SK-N-SH treated with all-trans-retinoic acid at 6 μM for 48 hours (cell line): ENCODE data around the gene MEIS3.
A peak's percentile ranks its signal among the peaks of the same experiment; 100 is the strongest.

Source experiments
- ATAC-seq: fragments of 200-7000 bp; cut with Tn5 transposase; 3 replicates; pipeline ENCODE4 v1.9.1; 2020; ENCODE audit warnings: mild to moderate bottlenecking, moderate library complexity
- ARNTL ChIP-seq: fragments of 450-650 bp; formaldehyde crosslinking; IDR thresholded peaks from 2 replicates; pipeline ENCODE4 v1.5.0; 2020; ENCODE audit warnings: low read depth, mild to moderate bottlenecking, moderate library complexity, borderline replicate concordance
- BACH2 ChIP-seq: fragments of 250-450 bp; sonication (Bioruptor Pico); IDR thresholded peaks from 2 replicates; pipeline ENCODE4 v1.9.0; 2021; ENCODE audit warnings: mild to moderate bottlenecking, borderline replicate concordance
- ESRRG ChIP-seq: fragments of 250-450 bp; sonication (Bioruptor Pico); IDR thresholded peaks from 2 replicates; pipeline ENCODE4 v1.6.1; 2021; ENCODE audit warnings: mild to moderate bottlenecking
- GLIS3 ChIP-seq: fragments of 250-450 bp; sonication (Bioruptor Pico); IDR thresholded peaks from 2 replicates; pipeline ENCODE4 v1.5.0; 2020; ENCODE audit warnings: mild to moderate bottlenecking, moderate library complexity
- ISL1 ChIP-seq: fragments of 250-450 bp; sonication (Bioruptor Pico); IDR thresholded peaks from 2 replicates; pipeline ENCODE4 v2.1.2; 2022; ENCODE audit warnings: mild to moderate bottlenecking, moderate library complexity
- OSR1 ChIP-seq: fragments of 250-450 bp; sonication (Bioruptor Pico); IDR thresholded peaks from 2 replicates; pipeline ENCODE4 v1.8.0; 2022; ENCODE audit warnings: moderate library complexity, mild to moderate bottlenecking, inconsistent platforms
- PPARA ChIP-seq: fragments of 250-450 bp; sonication (Bioruptor Pico); IDR thresholded peaks from 2 replicates; pipeline ENCODE4 v1.5.0; 2020; ENCODE audit warnings: mild to moderate bottlenecking, borderline replicate concordance
- RARB ChIP-seq: fragments of 250-450 bp; sonication (Bioruptor Pico); IDR thresholded peaks from 2 replicates; pipeline ENCODE4 v1.8.0; 2021; ENCODE audit warnings: mild to moderate bottlenecking, moderate library complexity
- ZC3H10 ChIP-seq: fragments of 250-450 bp; sonication (Bioruptor Pico); IDR thresholded peaks from 2 replicates; pipeline ENCODE4 v1.5.1; 2021; ENCODE audit warnings: mild to moderate bottlenecking, moderate library complexity
- ZFP3 ChIP-seq: fragments of 250-450 bp; sonication (Bioruptor Pico); IDR thresholded peaks from 2 replicates; pipeline ENCODE4 v1.5.0; 2020; ENCODE audit warnings: mild to moderate bottlenecking, moderate library complexity
- ZNF565 ChIP-seq: fragments of 450-650 bp; formaldehyde crosslinking; conservative IDR thresholded peaks from 2 replicates; pipeline ENCODE4 v1.5.0; 2020; ENCODE audit warnings: low read depth, mild to moderate bottlenecking, moderate library complexity
- TF ChIP-seq, protein P1 (sequence below): fragments of 250-450 bp; sonication (Bioruptor Pico); IDR thresholded peaks from 2 replicates; pipeline ENCODE4 v1.5.0; 2020; ENCODE audit warnings: mild to moderate bottlenecking, moderate library complexity
- TF ChIP-seq, protein P2 (sequence below): fragments of 250-450 bp; sonication (Bioruptor Pico); IDR thresholded peaks from 2 replicates; pipeline ENCODE4 v1.8.0; 2020; ENCODE audit warnings: mild to moderate bottlenecking, moderate library complexity, borderline replicate concordance
- TF ChIP-seq, protein P3 (sequence below): fragments of 250-450 bp; sonication (Bioruptor Pico); IDR thresholded peaks from 2 replicates; pipeline ENCODE4 v1.5.1; 2020; ENCODE audit warnings: low read depth, mild to moderate bottlenecking, moderate library complexity
- TF ChIP-seq, protein P4 (sequence below): fragments of 250-450 bp; sonication (Bioruptor Pico); IDR thresholded peaks from 2 replicates; pipeline ENCODE4 v1.8.0; 2021; ENCODE audit warnings: low read depth, mild to moderate bottlenecking, moderate library complexity, borderline replicate concordance
- TF ChIP-seq, protein P5 (sequence below): fragments of 250-450 bp; sonication (Bioruptor Pico); IDR thresholded peaks from 2 replicates; pipeline ENCODE4 v1.5.1; 2021; ENCODE audit warnings: mild to moderate bottlenecking, moderate library complexity

The MEIS3 gene

DNA sequence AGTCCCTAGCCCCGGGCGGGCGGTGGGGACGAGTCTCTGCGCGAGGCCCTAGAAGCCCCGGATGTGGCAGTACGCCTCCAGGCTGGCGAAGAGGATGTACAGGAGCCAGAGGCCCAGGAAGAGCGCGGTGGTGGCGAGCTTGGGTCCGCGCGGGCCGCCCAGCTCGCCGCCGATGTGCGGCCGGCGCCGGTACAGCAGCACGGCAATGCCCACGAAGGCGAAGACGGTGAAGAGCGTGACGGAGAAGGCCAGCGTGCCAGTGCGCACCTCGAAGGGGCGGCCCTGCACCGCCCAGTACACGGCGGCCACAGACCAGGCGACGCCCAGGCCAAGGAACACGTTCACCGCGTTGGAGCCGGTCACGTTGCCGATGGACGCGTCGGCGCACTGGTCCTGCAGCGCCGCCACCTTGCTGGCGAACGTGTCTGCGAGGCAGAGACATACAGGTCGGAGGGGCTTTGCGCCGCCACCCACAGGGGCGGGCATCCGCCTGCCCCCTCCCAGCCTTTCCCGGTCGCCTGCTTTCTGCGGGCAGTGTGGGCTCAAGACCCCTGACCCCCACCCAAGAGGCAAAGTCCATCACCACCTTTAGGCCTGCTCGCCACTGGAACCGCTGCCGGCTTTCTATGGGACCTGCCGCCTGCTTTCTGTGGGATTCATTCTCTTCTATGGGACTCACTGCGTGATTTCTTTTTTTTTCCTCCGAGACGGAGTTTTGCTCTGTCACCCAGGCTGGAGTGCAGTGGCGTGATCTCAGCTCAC, 10.9 kb upstream of the MEIS3 start:
- ATAC-seq: no peak
- TF ChIP-seq ESRRG (CRISPR knock-in tag) (no peak), ZC3H10 (CRISPR knock-in tag) (no peak), RARB (CRISPR knock-in tag) (no peak), BACH2 (CRISPR knock-in tag) (no peak), GLIS3 (no peak), ZFP3 (CRISPR knock-in tag) (no peak), OSR1 (CRISPR knock-in tag) (no peak)
- TF ChIP-seq, protein P1, sequence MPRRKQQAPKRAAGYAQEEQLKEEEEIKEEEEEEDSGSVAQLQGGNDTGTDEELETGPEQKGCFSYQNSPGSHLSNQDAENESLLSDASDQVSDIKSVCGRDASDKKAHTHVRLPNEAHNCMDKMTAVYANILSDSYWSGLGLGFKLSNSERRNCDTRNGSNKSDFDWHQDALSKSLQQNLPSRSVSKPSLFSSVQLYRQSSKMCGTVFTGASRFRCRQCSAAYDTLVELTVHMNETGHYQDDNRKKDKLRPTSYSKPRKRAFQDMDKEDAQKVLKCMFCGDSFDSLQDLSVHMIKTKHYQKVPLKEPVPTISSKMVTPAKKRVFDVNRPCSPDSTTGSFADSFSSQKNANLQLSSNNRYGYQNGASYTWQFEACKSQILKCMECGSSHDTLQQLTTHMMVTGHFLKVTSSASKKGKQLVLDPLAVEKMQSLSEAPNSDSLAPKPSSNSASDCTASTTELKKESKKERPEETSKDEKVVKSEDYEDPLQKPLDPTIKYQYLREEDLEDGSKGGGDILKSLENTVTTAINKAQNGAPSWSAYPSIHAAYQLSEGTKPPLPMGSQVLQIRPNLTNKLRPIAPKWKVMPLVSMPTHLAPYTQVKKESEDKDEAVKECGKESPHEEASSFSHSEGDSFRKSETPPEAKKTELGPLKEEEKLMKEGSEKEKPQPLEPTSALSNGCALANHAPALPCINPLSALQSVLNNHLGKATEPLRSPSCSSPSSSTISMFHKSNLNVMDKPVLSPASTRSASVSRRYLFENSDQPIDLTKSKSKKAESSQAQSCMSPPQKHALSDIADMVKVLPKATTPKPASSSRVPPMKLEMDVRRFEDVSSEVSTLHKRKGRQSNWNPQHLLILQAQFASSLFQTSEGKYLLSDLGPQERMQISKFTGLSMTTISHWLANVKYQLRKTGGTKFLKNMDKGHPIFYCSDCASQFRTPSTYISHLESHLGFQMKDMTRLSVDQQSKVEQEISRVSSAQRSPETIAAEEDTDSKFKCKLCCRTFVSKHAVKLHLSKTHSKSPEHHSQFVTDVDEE (CRISPR knock-in tag): no peak
- TF ChIP-seq, protein P2, sequence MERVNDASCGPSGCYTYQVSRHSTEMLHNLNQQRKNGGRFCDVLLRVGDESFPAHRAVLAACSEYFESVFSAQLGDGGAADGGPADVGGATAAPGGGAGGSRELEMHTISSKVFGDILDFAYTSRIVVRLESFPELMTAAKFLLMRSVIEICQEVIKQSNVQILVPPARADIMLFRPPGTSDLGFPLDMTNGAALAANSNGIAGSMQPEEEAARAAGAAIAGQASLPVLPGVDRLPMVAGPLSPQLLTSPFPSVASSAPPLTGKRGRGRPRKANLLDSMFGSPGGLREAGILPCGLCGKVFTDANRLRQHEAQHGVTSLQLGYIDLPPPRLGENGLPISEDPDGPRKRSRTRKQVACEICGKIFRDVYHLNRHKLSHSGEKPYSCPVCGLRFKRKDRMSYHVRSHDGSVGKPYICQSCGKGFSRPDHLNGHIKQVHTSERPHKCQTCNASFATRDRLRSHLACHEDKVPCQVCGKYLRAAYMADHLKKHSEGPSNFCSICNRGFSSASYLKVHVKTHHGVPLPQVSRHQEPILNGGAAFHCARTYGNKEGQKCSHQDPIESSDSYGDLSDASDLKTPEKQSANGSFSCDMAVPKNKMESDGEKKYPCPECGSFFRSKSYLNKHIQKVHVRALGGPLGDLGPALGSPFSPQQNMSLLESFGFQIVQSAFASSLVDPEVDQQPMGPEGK (CRISPR knock-in tag): no peak
- TF ChIP-seq, protein P3, sequence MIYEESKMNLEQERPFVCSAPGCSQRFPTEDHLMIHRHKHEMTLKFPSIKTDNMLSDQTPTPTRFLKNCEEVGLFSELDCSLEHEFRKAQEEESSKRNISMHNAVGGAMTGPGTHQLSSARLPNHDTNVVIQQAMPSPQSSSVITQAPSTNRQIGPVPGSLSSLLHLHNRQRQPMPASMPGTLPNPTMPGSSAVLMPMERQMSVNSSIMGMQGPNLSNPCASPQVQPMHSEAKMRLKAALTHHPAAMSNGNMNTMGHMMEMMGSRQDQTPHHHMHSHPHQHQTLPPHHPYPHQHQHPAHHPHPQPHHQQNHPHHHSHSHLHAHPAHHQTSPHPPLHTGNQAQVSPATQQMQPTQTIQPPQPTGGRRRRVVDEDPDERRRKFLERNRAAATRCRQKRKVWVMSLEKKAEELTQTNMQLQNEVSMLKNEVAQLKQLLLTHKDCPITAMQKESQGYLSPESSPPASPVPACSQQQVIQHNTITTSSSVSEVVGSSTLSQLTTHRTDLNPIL: no peak
- TF ChIP-seq, protein P4, sequence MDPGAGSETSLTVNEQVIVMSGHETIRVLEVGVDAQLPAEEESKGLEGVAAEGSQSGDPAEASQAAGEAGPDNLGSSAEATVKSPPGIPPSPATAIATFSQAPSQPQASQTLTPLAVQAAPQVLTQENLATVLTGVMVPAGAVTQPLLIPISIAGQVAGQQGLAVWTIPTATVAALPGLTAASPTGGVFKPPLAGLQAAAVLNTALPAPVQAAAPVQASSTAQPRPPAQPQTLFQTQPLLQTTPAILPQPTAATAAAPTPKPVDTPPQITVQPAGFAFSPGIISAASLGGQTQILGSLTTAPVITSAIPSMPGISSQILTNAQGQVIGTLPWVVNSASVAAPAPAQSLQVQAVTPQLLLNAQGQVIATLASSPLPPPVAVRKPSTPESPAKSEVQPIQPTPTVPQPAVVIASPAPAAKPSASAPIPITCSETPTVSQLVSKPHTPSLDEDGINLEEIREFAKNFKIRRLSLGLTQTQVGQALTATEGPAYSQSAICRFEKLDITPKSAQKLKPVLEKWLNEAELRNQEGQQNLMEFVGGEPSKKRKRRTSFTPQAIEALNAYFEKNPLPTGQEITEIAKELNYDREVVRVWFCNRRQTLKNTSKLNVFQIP (CRISPR knock-in tag): no peak
- TF ChIP-seq, protein P5, sequence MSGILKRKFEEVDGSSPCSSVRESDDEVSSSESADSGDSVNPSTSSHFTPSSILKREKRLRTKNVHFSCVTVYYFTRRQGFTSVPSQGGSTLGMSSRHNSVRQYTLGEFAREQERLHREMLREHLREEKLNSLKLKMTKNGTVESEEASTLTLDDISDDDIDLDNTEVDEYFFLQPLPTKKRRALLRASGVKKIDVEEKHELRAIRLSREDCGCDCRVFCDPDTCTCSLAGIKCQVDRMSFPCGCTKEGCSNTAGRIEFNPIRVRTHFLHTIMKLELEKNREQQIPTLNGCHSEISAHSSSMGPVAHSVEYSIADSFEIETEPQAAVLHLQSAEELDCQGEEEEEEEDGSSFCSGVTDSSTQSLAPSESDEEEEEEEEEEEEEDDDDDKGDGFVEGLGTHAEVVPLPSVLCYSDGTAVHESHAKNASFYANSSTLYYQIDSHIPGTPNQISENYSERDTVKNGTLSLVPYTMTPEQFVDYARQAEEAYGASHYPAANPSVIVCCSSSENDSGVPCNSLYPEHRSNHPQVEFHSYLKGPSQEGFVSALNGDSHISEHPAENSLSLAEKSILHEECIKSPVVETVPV (CRISPR knock-in tag): no peak

DNA sequence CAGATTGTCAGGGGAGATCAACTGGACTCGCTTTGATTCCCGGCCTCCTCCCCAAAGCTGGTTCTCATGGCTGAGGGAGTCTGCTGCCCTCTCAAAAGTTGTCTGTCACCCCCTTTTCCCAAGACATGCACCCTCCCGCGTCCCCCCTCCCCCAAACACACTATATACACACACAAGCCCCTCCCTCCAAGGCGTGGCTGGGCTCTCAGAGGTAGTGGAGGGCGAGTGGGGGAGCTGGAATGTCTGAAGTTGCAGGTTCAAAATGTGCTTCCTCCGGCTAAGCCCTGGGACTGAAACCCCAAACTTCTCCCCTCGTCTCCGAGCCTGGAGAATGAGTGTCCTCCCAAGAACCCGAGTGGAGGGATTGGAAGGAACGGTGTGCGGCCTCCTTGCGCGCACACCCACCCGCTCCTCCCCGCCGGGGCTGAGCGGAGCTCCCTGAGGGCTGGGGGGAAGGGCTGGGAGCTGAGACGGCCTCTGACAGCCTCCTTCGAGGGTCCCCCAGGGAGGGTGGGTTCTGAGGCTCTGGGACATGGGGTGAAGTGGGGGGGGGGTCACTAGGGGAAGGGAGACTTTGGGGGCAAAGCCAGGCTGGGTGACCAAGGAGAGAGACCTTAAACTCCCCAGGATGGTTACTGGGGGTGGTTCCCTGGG, 9.9 kb upstream of the MEIS3 start:
- ATAC-seq: no peak
- TF ChIP-seq PPARA: no peak
- no peak for TF ChIP-seq ZNF565 (CRISPR knock-in tag)

DNA sequence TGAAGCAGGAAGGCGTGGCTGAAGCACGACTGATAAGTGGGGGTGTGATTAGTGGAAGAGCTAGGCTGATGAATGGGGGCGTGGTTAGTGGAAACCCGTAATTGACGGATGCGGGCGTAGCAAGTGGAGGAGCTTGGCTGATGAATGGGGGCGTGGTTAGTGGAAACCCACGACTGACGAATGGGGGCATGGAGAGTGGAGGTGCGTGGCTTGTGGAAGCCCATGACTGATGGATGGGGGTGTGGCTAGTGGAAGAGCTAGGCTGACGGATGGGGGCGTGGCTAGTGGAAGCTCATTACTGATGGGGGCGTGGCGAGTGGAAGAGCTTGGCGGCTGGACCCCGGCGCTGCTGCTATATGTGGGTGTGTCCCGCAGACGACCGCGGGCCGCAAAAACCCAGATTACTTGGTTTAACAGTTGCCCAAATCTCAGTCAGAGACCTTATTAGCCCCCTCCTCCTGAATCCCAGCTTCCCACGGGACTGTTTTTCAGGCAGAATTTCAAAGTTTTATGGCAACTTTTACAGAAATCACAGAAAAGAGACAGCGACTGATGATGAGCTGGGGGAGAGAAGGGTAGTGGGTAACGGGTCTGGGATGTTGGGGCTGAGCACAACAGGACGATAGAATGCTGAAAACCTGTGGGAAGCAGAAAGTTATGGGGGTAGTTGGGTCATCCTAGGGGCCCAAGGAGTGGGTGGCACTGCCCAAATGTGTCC, 9.0 kb upstream of the MEIS3 start:
- TF ChIP-seq ZNF565 (CRISPR knock-in tag) (no peak), BACH2 (CRISPR knock-in tag) (no peak), ARNTL (CRISPR knock-in tag) (no peak), ISL1 (CRISPR knock-in tag) (no peak), OSR1 (CRISPR knock-in tag) (no peak), PPARA (no peak), ZFP3 (CRISPR knock-in tag) (no peak)
- TF ChIP-seq, protein P1 (CRISPR knock-in tag): no peak
- ATAC-seq: peak; percentile 88
